Stimulated activated CD8-positive, alpha-beta memory T cell treated with anti-CD3 and anti-CD28 coated beads, Interleukin-12 subunit alpha, Interleukin-12 subunit beta, amount 100 ng/mL, for 1 hour (primary cell): ENCODE data around the gene MLEC.

ENCODE experiments used
- DNase-seq: peaks from one replicate; pipeline ENCODE4 v3.0.0-alpha.2; 2020; ENCODE audit warnings: low read depth

MLEC gene

GRCh38 chr12:120686690-120687577, at the start of gene MLEC:
Gene MLEC, plus strand, starts transcription at chr12:120687149. Its CDS starts 148 bp downstream, at chr12:120687297.
- DNase-seq = peak; percentile 98

GRCh38 chr12:120639771-120640721, 46.9 kb upstream of the MLEC start, which contains the start of gene CABP1:
Gene CABP1, plus strand, starts transcription at chr12:120640626. Its CDS starts 60 bp downstream, at chr12:120640686.
- peak; percentile 46 for DNase-seq

- DNase-seq = no peak
Measured at GRCh38 chr12:120640861-120641833, 45.8 kb upstream of the MLEC start.

- DNase-seq = no peak
Measured at GRCh38 chr12:120642121-120642520, 44.8 kb upstream of the MLEC start.

- DNase-seq = no peak
Measured at GRCh38 chr12:120642826-120643225, 44.1 kb upstream of the MLEC start.

GRCh38 chr12:120643574-120643973, 43.4 kb upstream of the MLEC start:
- DNase-seq = no peak

GRCh38 chr12:120646044-120646443, 40.9 kb upstream of the MLEC start:
- no peak for DNase-seq

GRCh38 chr12:120647375-120647755, 39.6 kb upstream of the MLEC start:
- DNase-seq = no peak

GRCh38 chr12:120649442-120650232, 37.3 kb upstream of the MLEC start:
- DNase-seq = no peak

GRCh38 chr12:120650233-120650690, 36.7 kb upstream of the MLEC start:
- no peak for DNase-seq

GRCh38 chr12:120651821-120652220, 35.1 kb upstream of the MLEC start:
- no peak for DNase-seq

- DNase-seq = no peak
Measured at GRCh38 chr12:120652656-120653435, 34.1 kb upstream of the MLEC start.

- DNase-seq = no peak
Measured at GRCh38 chr12:120653611-120654010, 33.3 kb upstream of the MLEC start.

GRCh38 chr12:120654656-120655055, 32.3 kb upstream of the MLEC start:
- DNase-seq = no peak

- DNase-seq = no peak
Measured at GRCh38 chr12:120656008-120656407, 30.9 kb upstream of the MLEC start.

GRCh38 chr12:120658286-120659150, 28.4 kb upstream of the MLEC start:
- no peak for DNase-seq

GRCh38 chr12:120659151-120659525, 27.8 kb upstream of the MLEC start:
- no peak for DNase-seq

GRCh38 chr12:120661432-120661831, 25.5 kb upstream of the MLEC start:
- no peak for DNase-seq

- DNase-seq = no peak
Measured at GRCh38 chr12:120662879-120663278, 24.1 kb upstream of the MLEC start.
